HCT116 (cell line): ENCODE results near the gene TCF7. TPM values are rescaled to one million over a fixed set of nuclear protein-coding genes. Genes with fewer than 3 reads are reported as not detected.
A peak's percentile ranks its signal among the peaks of the same experiment; 100 is the strongest.

ENCODE experiments used
- ATAC-seq: fragments of 200-7000 bp; cut with Tn5 transposase; 2 replicates; pipeline ENCODE4 v1.9.1; 2020; ENCODE audit warnings: mild to moderate bottlenecking, moderate library complexity
- BruUV-seq: library from RNA; stranded (reverse); fragments of 400-500 nt; replicated peaks from 2 replicates; lab custom pipeline; 2021; lab: Mats Ljungman, UMichigan
- CTCF ChIA-PET: fragments of 300-600 bp; sonication (Branson Sonifier 250); formaldehyde crosslinking; loops from one replicate; lab custom pipeline; 2021; ENCODE audit warnings: antibody characterized with exemption; lab: Charles Lee
- POLR2A ChIA-PET: fragments of 300-600, 350-600 bp; sonication (Branson Sonifier 250); formaldehyde crosslinking; loops from one replicate; lab custom pipeline; 2021; ENCODE audit warnings: antibody characterized with exemption; lab: Charles Lee
- RAD21 ChIA-PET, 2 experiments: fragments of 300-600 bp; sonication (Branson Sonifier 250); formaldehyde crosslinking; loops; one replicate each; lab custom pipeline; 2023; ENCODE audit warnings: low total read pairs in 2 of 2; ENCODE audit not compliant: uncharacterized antibody in 2 of 2, unreplicated experiment in 2 of 2, low non-redundant PET in 1 of 2; lab: Charles Lee
- DNase-seq: peaks from one replicate; pipeline ENCODE4 v3.0.0-alpha.2; 2010; ENCODE audit warnings: low read depth, low spot score
- H2AFZ ChIP-seq: fragments of 200-600 bp; shearing (Covaris generic), sonication (generic); 2 replicates; pipeline ENCODE4 v1.6.1; 2017; ENCODE audit warnings: low read depth, mixed run types, mixed read lengths, antibody characterized with exemption, low read length; ENCODE audit not compliant: poor library complexity, severe bottlenecking
- H3K27ac ChIP-seq: 2 replicates; pipeline ENCODE4 v1.5.1; 2012; ENCODE audit warnings: low read depth, low read length
- H3K27me3 ChIP-seq: fragments of 200-600 bp; sonication (generic); 2 replicates; pipeline ENCODE4 v1.6.1; 2016; ENCODE audit warnings: mixed run types, low read length, mixed read lengths; ENCODE audit not compliant: insufficient read depth
- H3K36me3 ChIP-seq, 2 experiments: fragments of 200-500 bp in 1 of 2; fragments of 200-600 bp in 1 of 2; sonication (Bioruptor generic) in 1 of 2; sonication (generic) in 1 of 2; 2 replicates each; pipeline versions ENCODE4 v1.5.1 to v1.6.1; 2014 to 2016; ENCODE audit warnings: low read length in 2 of 2, inconsistent platforms in 1 of 2, mixed read lengths in 1 of 2, mixed run types in 1 of 2; ENCODE audit not compliant: insufficient read depth in 2 of 2, control insufficient read depth in 1 of 2
- H3K4me1 ChIP-seq, 2 experiments: fragments of 200-600 bp in 1 of 2; sonication (generic) in 1 of 2; 2 replicates each; pipeline versions ENCODE4 v1.5.1 to v1.6.1; 2012 to 2017; ENCODE audit warnings: low read length in 2 of 2, inconsistent platforms in 1 of 2, mild to moderate bottlenecking in 1 of 2, mixed read lengths in 1 of 2, mixed run types in 1 of 2, moderate library complexity in 1 of 2; ENCODE audit not compliant: insufficient read depth in 2 of 2, control insufficient read depth in 1 of 2
- H3K4me2 ChIP-seq: fragments of 200-600 bp; sonication (generic); 2 replicates; pipeline ENCODE4 v1.6.1; 2017; ENCODE audit warnings: mixed run types, low read length, mixed read lengths
- H3K4me3 ChIP-seq, 2 experiments: fragments of 200-600 bp in 1 of 2; sonication (generic) in 1 of 2; replicated peaks in 1 of 2; 2 replicates each; pipeline ENCODE4 v1.5.1; 2011 to 2016; ENCODE audit warnings: low read length in 2 of 2, control low read depth in 1 of 2, low read depth in 1 of 2, mild to moderate bottlenecking in 1 of 2, mixed read lengths in 1 of 2, mixed run types in 1 of 2
- H3K79me2 ChIP-seq: fragments of 200-600 bp; sonication (generic); 2 replicates; pipeline ENCODE4 v1.6.1; 2017; ENCODE audit warnings: mild to moderate bottlenecking, mixed run types, low read length, moderate library complexity, mixed read lengths; ENCODE audit not compliant: insufficient read depth
- H3K9ac ChIP-seq: fragments of 200-600 bp; sonication (generic); 2 replicates; pipeline ENCODE4 v1.6.1; 2016; ENCODE audit warnings: low read length, mixed read lengths
- H3K9me2 ChIP-seq: fragments of 200-600 bp; sonication (generic), shearing (Covaris generic); 2 replicates; pipeline ENCODE4 v1.6.1; 2017; ENCODE audit warnings: mixed run types, mild to moderate bottlenecking, moderate library complexity; ENCODE audit not compliant: insufficient read depth
- H3K9me3 ChIP-seq, 2 experiments: fragments of 200-500 bp in 1 of 2; fragments of 200-600 bp in 1 of 2; sonication (Bioruptor generic) in 1 of 2; sonication (generic) in 1 of 2; 2 replicates each; pipeline ENCODE4 v1.6.1; 2014 to 2017; ENCODE audit warnings: low read length in 2 of 2, mixed read lengths in 2 of 2, inconsistent platforms in 1 of 2, low read depth in 1 of 2, mild to moderate bottlenecking in 1 of 2, mixed run types in 1 of 2, moderate library complexity in 1 of 2; ENCODE audit not compliant: control insufficient read depth in 1 of 2, insufficient read depth in 1 of 2
- H4K20me1 ChIP-seq: fragments of 200-600 bp; sonication (generic), shearing (Covaris generic); 2 replicates; pipeline ENCODE4 v1.6.1; 2017; ENCODE audit warnings: mixed run types, mild to moderate bottlenecking, moderate library complexity; ENCODE audit not compliant: insufficient read depth
- CBX3 ChIP-seq: IDR thresholded peaks from 2 replicates; pipeline ENCODE4 v1.6.1; 2012; ENCODE audit warnings: low read depth
- CEBPB ChIP-seq: IDR thresholded peaks from 2 replicates; pipeline ENCODE4 v1.6.1; 2012; ENCODE audit warnings: low read depth
- CTCF ChIP-seq, 3 experiments: fragments of 200-600 bp in 1 of 3; sonication (generic) in 1 of 3; IDR thresholded peaks in 2 of 3; conservative IDR thresholded peaks in 1 of 3; 2 replicates each; pipeline ENCODE4 v1.5.1; 2012 to 2017; ENCODE audit warnings: low read depth in 2 of 3, low read length in 2 of 3, antibody characterized with exemption in 1 of 3, borderline replicate concordance in 1 of 3, control low read depth in 1 of 3, mild to moderate bottlenecking in 1 of 3, mixed read lengths in 1 of 3, mixed run types in 1 of 3, moderate library complexity in 1 of 3; ENCODE audit not compliant: insufficient read depth in 1 of 3
- EGR1 ChIP-seq: IDR thresholded peaks from 2 replicates; pipeline ENCODE4 v1.6.1; 2012; ENCODE audit warnings: low read depth
- ELF1 ChIP-seq: IDR thresholded peaks from 2 replicates; pipeline ENCODE4 v1.6.1; 2012; ENCODE audit warnings: low read depth, borderline replicate concordance
- EZH2phosphoT487 ChIP-seq: fragments of 200-600 bp; IDR thresholded peaks from 2 replicates; pipeline ENCODE4 v1.6.1; 2018; ENCODE audit warnings: antibody characterized with exemption, borderline replicate concordance
- POLR2AphosphoS5 ChIP-seq: IDR thresholded peaks from 2 replicates; pipeline ENCODE4 v1.6.1; 2011; ENCODE audit warnings: mild to moderate bottlenecking, low read depth, low read length, moderate library complexity
- TCF7L2 ChIP-seq: IDR thresholded peaks from 2 replicates; pipeline ENCODE4 v1.7.0; 2011; ENCODE audit warnings: borderline replicate concordance, inconsistent platforms; ENCODE audit not compliant: insufficient read depth, insufficient read length; ENCODE audit errors: extremely low read depth
- YY1 ChIP-seq: IDR thresholded peaks from 2 replicates; pipeline ENCODE4 v1.6.1; 2011; ENCODE audit warnings: low read length, low read depth, moderate library complexity, mild to moderate bottlenecking; ENCODE audit not compliant: insufficient replicate concordance; ENCODE audit errors: extremely low read depth
- ZFX ChIP-seq: fragments of 450-650 bp; IDR thresholded peaks from 2 replicates; pipeline ENCODE4 v1.6.1; 2017
- ZNF274 ChIP-seq: fragments of 200-500 bp; sonication (Bioruptor generic); IDR thresholded peaks from 2 replicates; pipeline ENCODE4 v1.6.1; 2014; ENCODE audit warnings: mild to moderate bottlenecking, low read depth, low read length, inconsistent platforms
- intact Hi-C: fragments of 100-400 bp; cut with micrococcal nuclease; formaldehyde crosslinking; loops from 2 replicates; pipeline ENCODE4 v1.10.0; 2022
- total RNA-seq: library from RNA; stranded (reverse); gene quantifications from one replicate; pipeline ENCODE4 v1.2.1, GENCODE V29; 2021; ENCODE audit not compliant: unreplicated experiment
- TF ChIP-seq, protein P1 (sequence below): IDR thresholded peaks from 2 replicates; pipeline ENCODE4 v1.6.1; 2011; ENCODE audit warnings: mild to moderate bottlenecking, low read length, moderate library complexity; ENCODE audit not compliant: insufficient replicate concordance; ENCODE audit errors: extremely low read depth

The TCF7 gene
- total RNA-seq, 1 experiment from 2014 or later, result 17.8 TPM

DNA sequence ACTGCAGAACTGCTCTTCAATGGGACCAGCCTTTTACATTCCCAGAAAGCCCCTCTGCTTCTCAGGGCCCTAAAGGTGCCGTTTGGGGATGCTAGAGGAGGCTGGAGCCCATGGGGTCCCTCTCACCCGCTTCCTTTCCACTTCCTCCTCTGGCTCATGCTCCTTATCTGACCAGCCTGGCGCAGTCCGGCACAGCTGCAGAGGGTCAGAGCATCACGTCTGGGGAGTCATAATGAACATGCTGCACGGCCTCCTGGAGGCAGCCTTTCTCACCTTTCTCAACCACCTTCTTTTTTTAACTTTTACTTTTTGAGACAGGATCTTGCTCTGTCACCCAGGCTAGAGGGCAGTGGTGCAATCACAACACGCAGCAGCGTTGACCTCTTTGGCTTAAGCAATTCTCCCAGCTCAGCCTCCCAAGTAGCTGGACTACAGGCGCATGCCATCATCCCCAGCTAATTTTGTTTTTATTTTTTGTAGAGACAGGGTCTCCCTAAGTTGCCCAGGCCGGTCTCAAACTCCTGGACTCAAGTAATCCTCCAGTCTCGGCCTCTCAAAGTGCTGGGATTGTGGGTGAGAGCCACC lies 15.1 kb upstream of the TCF7 start:
- no TSS peak for BruUV-seq
- no peaks in the 10 kb centered on the region for H4K20me1 ChIP-seq
- ChIA-PET CTCF (interaction anchor here (1.3 to 3.9 kb wide), 2 partner anchors 12 to 41 kb away, joined by 3 to 14 read pairs; no protein-coding TSS in a partner anchor), POLR2A (no interaction called here), RAD21 (no interaction called here)
- H3K4me3 ChIP-seq, result no peak overlapping the region
- no peaks in the 10 kb centered on the region for H3K9me2 ChIP-seq
- H3K9me3 ChIP-seq, result no peaks in the 10 kb centered on the region
- intact Hi-C loops, result no loop called here
- no peaks in the 10 kb centered on the region for H3K36me3 ChIP-seq
- H2AFZ ChIP-seq, result no peak overlapping the region
- H3K4me1 ChIP-seq, result peaks cover 0 to 13% of the 10 kb centered on the region in 2 experiments; a peak in 1 of 4 replicates
- no peaks in the 10 kb centered on the region for H3K79me2 ChIP-seq
- no peak overlapping the region for H3K27ac ChIP-seq
- TF ChIP-seq ZFX, result no peak
- TF ChIP-seq CTCF (IDR thresholded peaks at IDR 0.05 in 2 of 3, conservative IDR thresholded peaks at IDR 0.05 in 1 of 3; ENCODE audit: borderline replicate concordance in 1 of 3, insufficient read depth in 1 of 3, low read depth in 2 of 3, low read length in 2 of 3), result peak in 1 of 3 experiments; percentile 12; a peak in 1 of 6 replicates
- H3K27me3 ChIP-seq, result no peaks in the 10 kb centered on the region
- H3K9ac ChIP-seq, result no peak overlapping the region
- DNase-seq, result no peak
- H3K4me2 ChIP-seq, result no peak overlapping the region
- no peak for ATAC-seq

DNA sequence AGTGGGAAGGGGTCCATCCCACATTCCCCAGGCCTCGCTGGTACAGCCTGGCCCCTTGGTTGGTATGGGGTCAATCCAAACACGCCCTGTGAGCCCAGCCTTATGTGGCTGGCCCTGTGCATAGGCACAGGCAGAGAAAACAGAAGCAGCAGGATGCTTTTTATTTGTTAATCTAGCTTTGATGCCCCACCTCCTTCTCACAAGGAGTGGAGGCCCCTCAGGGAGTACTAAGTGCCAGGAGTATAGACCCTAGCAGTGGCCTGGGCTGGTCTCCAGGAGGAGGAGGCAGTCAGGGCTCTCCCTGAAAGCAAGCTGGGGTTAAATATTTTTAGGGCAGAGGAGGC lies 14.6 kb upstream of the TCF7 start:
- Histone ChIP-seq H3K36me3 (no peaks in the 10 kb centered on the region), H3K9ac (no peak overlapping the region), H3K27ac (no peak overlapping the region), H2AFZ (no peak overlapping the region), H3K4me1 (peaks cover 0 to 13% of the 10 kb centered on the region in 2 experiments; a peak in 1 of 4 replicates), H3K9me2 (no peaks in the 10 kb centered on the region), H3K4me2 (no peak overlapping the region), H4K20me1 (no peaks in the 10 kb centered on the region), H3K4me3 (no peak overlapping the region), H3K79me2 (no peaks in the 10 kb centered on the region), H3K9me3 (no peaks in the 10 kb centered on the region), H3K27me3 (no peaks in the 10 kb centered on the region)
- ChIA-PET POLR2A (no interaction called here), CTCF (interaction anchor here (1.3 to 3.9 kb wide), 2 partner anchors 12 to 41 kb away, joined by 3 to 14 read pairs; no protein-coding TSS in a partner anchor), RAD21 (no interaction called here)
- no peak for DNase-seq
- ATAC-seq, result no peak
- BruUV-seq, result no TSS peak
- intact Hi-C loops, result loop anchor here (5.0 kb wide), 2 partner anchors 63 to 187 kb away; no protein-coding TSS in a partner anchor
- TF ChIP-seq, protein P1, sequence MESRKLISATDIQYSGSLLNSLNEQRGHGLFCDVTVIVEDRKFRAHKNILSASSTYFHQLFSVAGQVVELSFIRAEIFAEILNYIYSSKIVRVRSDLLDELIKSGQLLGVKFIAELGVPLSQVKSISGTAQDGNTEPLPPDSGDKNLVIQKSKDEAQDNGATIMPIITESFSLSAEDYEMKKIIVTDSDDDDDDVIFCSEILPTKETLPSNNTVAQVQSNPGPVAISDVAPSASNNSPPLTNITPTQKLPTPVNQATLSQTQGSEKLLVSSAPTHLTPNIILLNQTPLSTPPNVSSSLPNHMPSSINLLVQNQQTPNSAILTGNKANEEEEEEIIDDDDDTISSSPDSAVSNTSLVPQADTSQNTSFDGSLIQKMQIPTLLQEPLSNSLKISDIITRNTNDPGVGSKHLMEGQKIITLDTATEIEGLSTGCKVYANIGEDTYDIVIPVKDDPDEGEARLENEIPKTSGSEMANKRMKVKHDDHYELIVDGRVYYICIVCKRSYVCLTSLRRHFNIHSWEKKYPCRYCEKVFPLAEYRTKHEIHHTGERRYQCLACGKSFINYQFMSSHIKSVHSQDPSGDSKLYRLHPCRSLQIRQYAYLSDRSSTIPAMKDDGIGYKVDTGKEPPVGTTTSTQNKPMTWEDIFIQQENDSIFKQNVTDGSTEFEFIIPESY, result no peak
- TF ChIP-seq CBX3, result no peak
- no peak for TF ChIP-seq YY1
- TF ChIP-seq TCF7L2, result no peak
- TF ChIP-seq CTCF (IDR thresholded peaks at IDR 0.05 in 2 of 3, conservative IDR thresholded peaks at IDR 0.05 in 1 of 3; ENCODE audit: borderline replicate concordance in 1 of 3, insufficient read depth in 1 of 3, low read depth in 2 of 3, low read length in 2 of 3), result no peak
- no peak for TF ChIP-seq EGR1
- no peak for TF ChIP-seq ELF1
- TF ChIP-seq POLR2AphosphoS5, result no peak
- no peak for TF ChIP-seq CEBPB
- TF ChIP-seq EZH2phosphoT487, result no peak
- TF ChIP-seq ZNF274, result no peak
